Inflammatory macrophage treated with lipopolysaccharide for 1 hour (primary cell): ENCODE data around the gene ZNF883.

Experiments
- DNase-seq, 2 donors: peaks; one replicate each; pipeline ENCODE4 v3.0.0-alpha.2; 2020 to 2022

Gene ZNF883

DNA sequence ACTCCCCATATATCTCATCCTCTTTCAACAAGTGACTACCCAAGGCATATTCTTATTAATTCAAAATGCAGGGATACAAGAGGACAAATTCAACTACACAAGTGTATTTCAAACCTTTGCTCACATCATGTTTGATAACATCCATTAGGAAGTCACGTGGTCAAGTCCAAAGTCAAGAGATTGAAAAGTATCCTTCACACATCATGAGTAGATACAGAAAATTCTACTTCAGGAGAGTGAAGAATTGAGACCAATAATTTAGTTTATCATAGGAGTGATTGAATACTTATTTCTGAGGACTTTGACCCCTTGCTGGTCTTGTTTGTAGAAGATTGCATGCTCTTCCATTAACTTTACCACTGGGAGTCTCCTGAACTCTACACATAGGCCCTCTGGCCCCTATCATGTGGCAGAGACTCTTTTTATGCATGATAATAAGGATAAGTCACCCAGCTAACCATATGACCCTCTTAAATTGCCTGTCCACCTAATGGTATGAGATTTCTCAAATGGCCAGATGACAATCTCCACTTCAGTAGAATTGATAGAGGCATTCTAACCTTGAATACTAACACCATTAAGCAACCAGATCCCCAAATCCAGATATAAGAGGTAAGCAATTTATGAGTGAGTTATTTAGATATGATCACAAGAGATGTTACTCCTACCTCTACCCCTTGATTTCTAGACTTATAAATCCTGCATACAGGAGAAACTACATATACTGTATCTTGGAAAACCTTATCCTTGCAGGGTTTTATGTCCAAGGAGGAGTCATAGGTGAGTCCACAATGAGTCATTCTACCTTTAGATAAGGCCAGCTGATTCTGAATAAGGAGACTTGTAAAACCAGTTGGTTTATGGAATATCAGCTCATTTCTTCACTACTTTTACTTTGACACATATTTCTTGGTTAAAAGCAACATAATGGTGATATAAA lies 94.7 kb downstream of the ZNF883 start:
- no peak for DNase-seq

DNA sequence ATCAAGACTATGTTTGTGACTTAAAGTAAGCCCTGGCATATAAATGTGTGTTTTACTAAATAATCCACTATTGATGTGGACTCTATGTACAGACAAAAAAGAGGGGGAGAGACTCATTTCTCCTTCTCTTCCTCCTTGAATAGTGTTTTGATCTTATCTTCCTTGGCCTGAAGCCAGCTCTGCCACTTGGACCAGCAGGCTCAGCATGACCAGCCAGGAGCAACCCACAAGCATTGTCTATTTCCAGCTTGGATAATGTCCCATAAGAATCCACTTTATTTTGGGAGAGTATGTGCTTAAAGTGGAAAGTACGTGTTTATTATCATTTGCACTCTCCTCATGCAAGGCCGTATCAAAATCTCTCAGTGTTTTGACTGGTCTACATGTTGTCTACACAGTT lies 97.5 kb downstream of the ZNF883 start:
- no peak for DNase-seq

DNA sequence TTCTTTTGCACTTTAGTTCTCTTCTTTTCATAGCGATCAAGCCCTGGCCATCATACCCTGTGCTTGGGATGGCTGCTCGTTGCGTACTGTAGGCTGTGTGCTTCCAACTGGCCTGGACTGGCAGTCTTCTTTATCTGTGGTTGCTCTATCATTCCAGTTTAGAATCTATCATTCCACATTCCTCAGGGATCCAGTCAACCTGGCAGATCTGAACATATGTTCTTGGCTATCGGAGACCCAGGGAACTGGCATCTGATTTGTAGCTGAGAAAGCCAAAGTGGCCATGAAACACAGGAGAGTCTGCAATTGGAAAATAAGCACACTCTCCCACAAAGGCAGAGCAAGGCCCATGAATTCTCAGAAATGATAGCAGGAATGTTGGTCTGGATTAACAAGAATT lies 98.7 kb downstream of the ZNF883 start:
- no peak for DNase-seq

DNA sequence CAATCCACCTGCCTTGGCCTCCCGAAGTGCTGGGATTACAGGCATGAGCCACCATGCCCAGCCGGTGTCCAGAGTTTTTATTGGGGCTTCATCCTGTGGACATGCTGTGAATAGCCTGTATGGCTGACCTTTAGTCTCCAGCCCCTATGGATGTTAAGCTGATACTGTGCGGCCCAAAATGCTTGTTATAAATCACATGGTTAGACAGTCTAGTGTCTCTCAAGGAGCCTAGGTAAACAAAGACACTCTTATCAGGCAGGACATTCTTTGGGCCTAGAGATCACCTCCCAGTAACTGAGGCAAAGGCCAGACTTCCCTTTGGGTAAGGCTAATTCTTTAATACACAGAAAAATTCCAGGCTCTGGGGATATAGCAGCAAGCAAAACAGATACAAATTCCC lies 99.4 kb downstream of the ZNF883 start:
- DNase-seq: no peak

DNA sequence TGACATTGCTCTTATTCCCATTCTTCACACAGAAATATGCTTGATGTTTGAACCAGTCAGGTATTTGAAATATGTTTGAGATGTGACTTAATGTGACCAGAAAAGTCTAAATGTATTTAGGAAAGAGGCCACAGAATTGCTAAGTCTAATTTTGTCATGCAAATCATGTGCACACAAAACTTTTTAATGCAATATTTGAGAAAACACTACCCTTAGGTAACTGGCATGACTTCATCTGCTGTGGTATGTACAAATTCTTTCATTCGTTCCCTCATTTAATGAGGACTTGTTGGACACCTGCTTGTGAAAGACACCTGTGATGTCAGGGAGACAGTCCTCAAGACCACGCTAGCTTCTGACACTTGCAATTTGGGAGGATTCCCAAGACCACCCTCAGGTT lies 100.3 kb downstream of the ZNF883 start:
- DNase-seq: no peak
